Renal cortex interstitium (tissue), 11 donors: ENCODE data around the gene PRDM11. TPM values are rescaled to one million over a fixed set of nuclear protein-coding genes. Genes with fewer than 3 reads are reported as not detected.

Experiments
- DNase-seq, 11 donors: peaks; one replicate each; pipeline ENCODE4 v3.0.0-alpha.2; 2013; ENCODE audit warnings: low read depth in 9 of 11, low spot score in 4 of 11; ENCODE audit errors: extremely low read depth in 1 of 11
- polyA plus RNA-seq, 3 donors: library from polyadenylated mRNA; unstranded; fragments of 120-200 nt; gene quantifications; one replicate each; pipeline ENCODE4 v1.2.1, GENCODE V29; 2013; ENCODE audit not compliant: insufficient read length in 3 of 3

The PRDM11 gene
- polyA plus RNA-seq, 3 donors = 19.8 to 26.1 (median 21.4) TPM

GRCh38 chr11:45218705-45219104, 72.3 kb downstream of the PRDM11 start:
- no peak for DNase-seq

DNA sequence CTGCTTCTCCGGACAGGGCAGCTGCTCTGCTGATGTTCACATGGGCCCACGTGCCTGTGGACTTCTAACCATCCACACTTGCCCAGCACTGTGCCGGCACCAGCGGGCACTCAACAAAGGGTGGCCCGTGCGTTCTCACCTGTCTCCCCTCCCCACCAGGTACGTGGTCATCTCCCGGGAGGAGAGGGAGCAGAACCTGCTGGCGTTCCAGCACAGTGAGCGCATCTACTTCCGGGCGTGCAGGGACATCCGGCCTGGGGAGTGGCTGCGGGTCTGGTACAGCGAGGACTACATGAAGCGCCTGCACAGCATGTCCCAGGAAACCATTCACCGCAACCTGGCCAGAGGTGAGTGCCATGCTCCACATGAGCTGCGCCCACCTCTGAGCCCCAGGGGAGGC, 73.0 kb downstream of the PRDM11 start:
- no peak for DNase-seq

- DNase-seq = no peak
These were observed 77.1 kb downstream of the PRDM11 start for GRCh38 chr11:45223496-45223895.

- DNase-seq = no peak
These were observed 78.3 kb downstream of the PRDM11 start for GRCh38 chr11:45224766-45225165.

DNA sequence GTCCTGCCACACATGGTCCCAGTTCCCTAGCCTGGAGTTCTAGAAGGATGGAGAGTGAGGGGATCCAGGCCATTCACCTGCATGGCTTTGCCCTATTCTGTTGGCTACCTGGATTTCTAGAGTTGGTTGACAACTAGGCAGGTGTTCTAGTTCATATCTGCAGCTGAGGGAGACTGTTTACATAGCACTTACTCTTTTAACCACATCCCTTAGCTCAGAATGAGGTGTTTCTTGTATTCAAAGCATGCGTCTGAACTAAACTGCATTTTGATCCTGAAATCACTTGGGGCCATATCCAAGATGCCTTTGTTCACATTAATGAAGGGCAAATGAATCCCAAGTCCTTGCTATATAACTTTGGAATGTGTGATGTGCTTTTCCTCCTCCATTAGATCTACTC, 78.8 kb downstream of the PRDM11 start:
- DNase-seq = no peak

DNA sequence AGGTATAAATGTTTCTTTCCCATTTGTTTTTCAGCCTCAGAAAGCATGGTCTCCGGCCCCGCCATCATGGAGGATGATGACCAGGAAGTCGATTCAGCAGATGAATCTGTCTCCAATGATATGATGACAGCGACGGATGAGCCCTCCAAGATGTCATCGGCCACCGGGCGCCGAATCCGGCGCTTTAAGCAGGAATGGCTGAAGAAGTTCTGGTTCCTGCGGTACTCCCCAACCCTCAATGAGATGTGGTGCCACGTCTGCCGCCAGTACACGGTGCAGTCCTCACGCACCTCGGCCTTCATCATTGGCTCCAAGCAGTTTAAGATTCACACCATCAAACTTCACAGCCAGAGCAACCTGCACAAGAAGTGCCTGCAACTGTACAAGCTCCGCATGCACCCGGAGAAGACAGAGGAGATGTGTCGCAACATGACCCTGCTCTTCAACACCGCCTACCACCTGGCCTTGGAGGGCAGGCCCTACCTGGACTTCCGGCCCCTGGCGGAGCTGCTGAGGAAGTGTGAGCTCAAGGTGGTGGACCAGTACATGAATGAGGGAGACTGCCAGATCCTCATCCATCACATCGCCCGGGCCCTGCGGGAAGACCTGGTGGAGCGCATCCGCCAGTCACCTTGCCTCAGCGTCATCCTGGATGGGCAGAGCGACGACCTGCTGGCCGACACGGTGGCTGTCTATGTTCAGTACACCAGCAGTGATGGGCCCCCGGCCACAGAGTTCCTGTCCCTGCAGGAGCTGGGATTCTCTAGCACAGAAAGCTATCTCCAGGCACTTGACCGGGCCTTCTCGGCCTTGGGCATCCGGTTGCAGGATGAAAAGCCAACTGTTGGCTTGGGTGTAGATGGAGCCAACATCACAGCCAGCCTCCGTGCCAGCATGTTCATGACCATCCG, 79.8 kb downstream of the PRDM11 start:
- no peak for DNase-seq

GRCh38 chr11:45226901-45227300, 80.5 kb downstream of the PRDM11 start:
- no peak for DNase-seq

GRCh38 chr11:45227836-45228235, 81.4 kb downstream of the PRDM11 start:
- no peak for DNase-seq

- DNase-seq = no peak
These were observed 83.1 kb downstream of the PRDM11 start for GRCh38 chr11:45229401-45230020.

GRCh38 chr11:45232341-45233080, 86.1 kb downstream of the PRDM11 start:
- no peak for DNase-seq

GRCh38 chr11:45233121-45233803, 86.8 kb downstream of the PRDM11 start:
- peak in 7 of 11 donors; percentile 11 to 39 (median 29) for DNase-seq

- no peak for DNase-seq
These were observed 87.3 kb downstream of the PRDM11 start for GRCh38 chr11:45233804-45234170.

DNA sequence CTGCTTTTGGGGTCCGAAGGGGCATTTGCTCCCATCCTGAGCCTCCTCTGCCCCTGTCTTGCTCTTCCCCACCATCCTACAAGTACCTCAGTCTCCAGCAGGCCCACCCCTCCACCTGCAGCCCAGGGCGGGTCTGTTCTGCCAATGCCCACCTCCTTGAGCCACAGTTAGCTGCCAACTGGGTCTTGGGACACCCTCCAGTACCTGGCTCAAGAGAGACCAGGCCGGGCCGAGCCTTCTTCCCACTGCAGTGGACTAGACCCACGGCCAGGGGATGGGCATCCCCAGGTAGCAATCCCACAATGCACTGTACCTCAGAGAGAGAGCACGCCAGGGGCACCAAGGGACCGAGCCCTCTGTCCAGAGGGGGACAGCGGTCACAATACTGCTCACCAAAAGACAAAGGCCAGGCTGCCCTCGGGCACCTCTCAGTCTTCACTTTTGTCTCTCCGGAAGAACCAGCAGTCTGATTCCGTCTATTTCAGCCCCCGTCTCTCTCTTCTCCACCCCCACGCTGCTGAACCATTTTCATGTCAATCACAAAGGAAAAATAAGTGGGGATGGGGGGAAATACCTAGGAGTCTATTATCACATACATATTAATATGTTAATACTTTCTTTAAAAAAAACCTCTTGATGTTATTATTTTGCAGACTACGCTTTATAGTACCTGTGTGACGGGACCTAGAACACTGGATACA, 88.0 kb downstream of the PRDM11 start:
- no peak for DNase-seq

DNA sequence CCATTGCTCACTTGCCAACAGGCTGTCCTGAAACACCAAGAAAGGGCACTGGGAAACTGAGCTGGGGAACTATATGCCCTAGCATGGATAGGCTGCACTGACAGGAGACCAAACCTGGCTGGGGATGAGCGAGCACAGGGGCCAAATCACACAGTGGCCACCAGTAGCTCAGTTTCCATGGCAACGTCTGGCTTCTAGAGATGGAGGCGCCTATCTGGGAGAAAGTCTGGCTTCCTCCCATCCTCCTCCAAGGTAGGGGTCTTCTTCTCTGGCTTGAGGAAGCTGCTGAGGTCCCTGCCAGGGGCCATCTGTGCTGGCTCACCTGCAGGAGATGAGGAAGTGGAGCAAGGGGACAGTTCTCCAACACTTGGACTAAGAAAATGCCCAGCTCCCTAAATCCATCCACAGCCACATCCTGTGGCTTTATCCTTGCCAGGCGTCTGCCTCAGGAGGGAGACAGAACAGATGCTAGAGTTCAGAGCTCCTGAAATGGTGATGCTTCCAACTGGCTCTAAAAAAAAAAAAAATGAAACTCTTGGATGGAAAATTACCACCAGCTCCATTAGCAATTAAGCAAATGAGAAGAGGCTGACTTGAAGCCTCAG, 91.4 kb downstream of the PRDM11 start:
- no peak for DNase-seq

DNA sequence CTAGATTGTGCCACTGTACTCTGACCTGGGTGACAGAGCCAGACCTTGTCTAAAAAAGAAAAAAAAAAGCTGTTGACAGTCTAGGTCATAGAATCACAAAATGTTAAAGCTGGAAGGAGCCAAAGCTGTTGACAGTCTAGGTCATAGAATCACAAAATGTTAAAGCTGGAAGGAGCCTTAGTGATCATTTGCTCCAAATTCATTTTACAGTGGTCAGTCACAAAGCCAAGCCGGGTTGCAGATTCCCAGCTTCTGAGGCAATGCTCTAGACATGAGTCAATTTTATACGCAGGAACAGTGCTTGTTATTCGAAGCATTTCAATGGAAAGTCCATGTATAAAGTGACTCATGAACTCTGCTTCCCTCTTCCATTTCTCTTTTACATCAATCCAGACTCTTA, 92.3 kb downstream of the PRDM11 start:
- no peak for DNase-seq

GRCh38 chr11:45239733-45240132, 93.3 kb downstream of the PRDM11 start:
- no peak for DNase-seq

- no peak for DNase-seq
These were observed 97.5 kb downstream of the PRDM11 start for GRCh38 chr11:45243967-45244366.

DNA sequence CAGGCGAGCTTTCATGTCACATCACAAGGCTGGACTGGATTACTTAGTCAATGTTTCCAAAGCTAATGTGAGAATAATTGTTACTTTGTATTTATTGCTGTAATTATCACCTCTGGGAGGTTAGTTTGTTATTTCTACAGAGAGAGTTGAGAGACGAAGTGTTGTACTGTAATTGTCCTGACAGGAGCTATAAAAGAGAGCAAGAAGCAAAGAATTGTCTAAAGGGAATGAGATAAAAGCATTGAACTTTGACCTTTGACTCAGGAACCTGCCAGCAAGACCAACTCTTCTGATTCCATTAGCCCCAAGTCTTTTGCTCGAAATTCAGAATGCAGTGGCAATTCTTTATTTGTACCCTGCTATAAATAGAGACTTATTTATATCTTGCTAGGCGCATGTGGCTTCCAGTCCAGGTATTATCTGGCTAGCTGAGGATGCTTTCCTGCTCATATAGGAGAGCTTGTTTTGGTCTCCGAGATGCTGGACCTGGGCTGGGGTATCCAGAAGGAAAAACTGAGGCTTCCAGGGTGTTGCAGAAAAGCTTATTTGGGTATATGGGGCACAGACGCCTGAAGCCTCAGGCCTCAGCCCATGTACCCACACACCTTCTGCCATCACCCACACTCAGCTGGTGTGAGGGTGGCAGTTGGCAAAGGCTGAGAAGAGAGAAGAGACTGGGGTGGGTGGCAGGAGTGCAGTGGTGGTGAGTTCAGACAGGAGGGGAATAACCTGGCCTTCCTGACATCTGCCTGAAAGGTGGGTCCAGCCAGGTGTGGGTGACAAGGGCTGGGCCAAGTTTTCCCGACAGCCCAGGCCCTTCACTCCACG, 99.0 kb downstream of the PRDM11 start:
- no peak for DNase-seq
